Measurements from ENCODE around the gene DLEC1. TPM values are rescaled to one million over a fixed set of nuclear protein-coding genes. Genes with fewer than 3 reads are reported as not detected.

Gene DLEC1
- total and polyA plus RNA-seq, 2 donors (not counting 1 experiment from before 2014, with no cell fraction given) = under 0.01 to 0.02 TPM

DNA sequence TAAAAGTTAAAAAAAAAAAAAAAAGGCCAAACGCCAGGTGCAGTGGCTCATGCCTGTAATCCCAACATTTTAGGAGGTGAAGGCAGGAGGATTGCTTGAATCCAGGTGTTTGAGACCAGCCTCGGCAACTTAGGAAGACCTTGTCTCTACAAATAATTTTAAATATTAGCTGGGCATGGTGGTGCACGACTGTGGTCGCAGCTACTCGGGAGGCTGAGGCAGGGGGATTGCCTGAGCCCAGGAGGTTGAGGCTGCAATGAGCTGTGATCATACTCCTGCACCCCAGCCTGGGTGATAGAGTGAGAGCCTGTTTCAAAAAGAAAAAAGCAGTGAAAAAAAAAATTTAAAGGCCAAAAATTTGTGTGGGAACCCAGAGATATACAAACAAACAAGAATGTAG lies 2.7 kb upstream of the DLEC1 start:
- H3K4me1 ChIP-seq (ENCODE audit: control insufficient read depth, extremely low read depth, insufficient read depth, low read length) = peaks cover 2% of the 10 kb centered on the region
- H2AFZ ChIP-seq (ENCODE audit: low read length) = no peak overlapping the region
- H3K9me3 ChIP-seq (ENCODE audit: control insufficient read depth, insufficient read depth, low read depth, low read length) = no peaks in the 10 kb centered on the region
- TF ChIP-seq, protein P1, sequence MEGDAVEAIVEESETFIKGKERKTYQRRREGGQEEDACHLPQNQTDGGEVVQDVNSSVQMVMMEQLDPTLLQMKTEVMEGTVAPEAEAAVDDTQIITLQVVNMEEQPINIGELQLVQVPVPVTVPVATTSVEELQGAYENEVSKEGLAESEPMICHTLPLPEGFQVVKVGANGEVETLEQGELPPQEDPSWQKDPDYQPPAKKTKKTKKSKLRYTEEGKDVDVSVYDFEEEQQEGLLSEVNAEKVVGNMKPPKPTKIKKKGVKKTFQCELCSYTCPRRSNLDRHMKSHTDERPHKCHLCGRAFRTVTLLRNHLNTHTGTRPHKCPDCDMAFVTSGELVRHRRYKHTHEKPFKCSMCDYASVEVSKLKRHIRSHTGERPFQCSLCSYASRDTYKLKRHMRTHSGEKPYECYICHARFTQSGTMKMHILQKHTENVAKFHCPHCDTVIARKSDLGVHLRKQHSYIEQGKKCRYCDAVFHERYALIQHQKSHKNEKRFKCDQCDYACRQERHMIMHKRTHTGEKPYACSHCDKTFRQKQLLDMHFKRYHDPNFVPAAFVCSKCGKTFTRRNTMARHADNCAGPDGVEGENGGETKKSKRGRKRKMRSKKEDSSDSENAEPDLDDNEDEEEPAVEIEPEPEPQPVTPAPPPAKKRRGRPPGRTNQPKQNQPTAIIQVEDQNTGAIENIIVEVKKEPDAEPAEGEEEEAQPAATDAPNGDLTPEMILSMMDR (conservative IDR thresholded peaks at IDR 0.05 in 1 of 2, IDR thresholded peaks at IDR 0.05 in 1 of 2; ENCODE audit: low read depth in 1 of 2, low read length in 2 of 2) = no peak
- TF ChIP-seq EZH2 (IDR thresholded peaks at IDR 0.05; ENCODE audit: low read length, missing control alignments) = no peak
- no peak overlapping the region for H3K27ac ChIP-seq (ENCODE audit: insufficient read depth, low read length)
- H3K9ac ChIP-seq (ENCODE audit: insufficient read depth, low read length) = no peak overlapping the region
- H3K27me3 ChIP-seq (ENCODE audit: control insufficient read depth, insufficient read depth, low read length) = peaks cover 12% of the 10 kb centered on the region
- no peak for DNase-seq (ENCODE audit: low read depth in 2 of 2)
- H3K36me3 ChIP-seq (ENCODE audit: control insufficient read depth, insufficient read depth, low read length) = no peaks in the 10 kb centered on the region
- H3K79me2 ChIP-seq (ENCODE audit: control insufficient read depth, insufficient read depth, low read length) = no peaks in the 10 kb centered on the region
- H3K4me2 ChIP-seq (ENCODE audit: extremely low read depth, insufficient read depth, low read length) = no peak overlapping the region
- H4K20me1 ChIP-seq (ENCODE audit: control insufficient read depth, extremely low read depth, insufficient read depth, low read length) = no peaks in the 10 kb centered on the region
- H3K4me3 ChIP-seq (replicated peaks in 1 of 4; ENCODE audit: control extremely low read depth in 1 of 4, insufficient read depth in 1 of 4, low read depth in 3 of 4, low read length in 4 of 4) = no peak overlapping the region

- H3K36me3 ChIP-seq (ENCODE audit: control insufficient read depth, insufficient read depth, low read length) = no peaks in the 10 kb centered on the region
- no peak for TF ChIP-seq EZH2 (IDR thresholded peaks at IDR 0.05; ENCODE audit: low read length, missing control alignments)
- TF ChIP-seq, protein P1 (conservative IDR thresholded peaks at IDR 0.05 in 1 of 2, IDR thresholded peaks at IDR 0.05 in 1 of 2; ENCODE audit: low read depth in 1 of 2, low read length in 2 of 2) = no peak
- no peak overlapping the region for H3K4me3 ChIP-seq (replicated peaks in 1 of 4; ENCODE audit: control extremely low read depth in 1 of 4, insufficient read depth in 1 of 4, low read depth in 3 of 4, low read length in 4 of 4)
- no peaks in the 10 kb centered on the region for H3K79me2 ChIP-seq (ENCODE audit: control insufficient read depth, insufficient read depth, low read length)
- peaks cover 12% of the 10 kb centered on the region for H3K27me3 ChIP-seq (ENCODE audit: control insufficient read depth, insufficient read depth, low read length)
- H3K4me2 ChIP-seq (ENCODE audit: extremely low read depth, insufficient read depth, low read length) = no peak overlapping the region
- H3K9ac ChIP-seq (ENCODE audit: insufficient read depth, low read length) = no peak overlapping the region
- H2AFZ ChIP-seq (ENCODE audit: low read length) = no peak overlapping the region
- no peaks in the 10 kb centered on the region for H4K20me1 ChIP-seq (ENCODE audit: control insufficient read depth, extremely low read depth, insufficient read depth, low read length)
- peaks cover 2% of the 10 kb centered on the region for H3K4me1 ChIP-seq (ENCODE audit: control insufficient read depth, extremely low read depth, insufficient read depth, low read length)
- DNase-seq (ENCODE audit: low read depth in 2 of 2) = no peak
- H3K9me3 ChIP-seq (ENCODE audit: control insufficient read depth, insufficient read depth, low read depth, low read length) = no peaks in the 10 kb centered on the region
- H3K27ac ChIP-seq (ENCODE audit: insufficient read depth, low read length) = no peak overlapping the region
Observed at GRCh38 chr3:38036906-38037305, 2.1 kb upstream of the DLEC1 start.

- H3K9ac ChIP-seq (ENCODE audit: insufficient read depth, low read length) = no peak overlapping the region
- DNase-seq (ENCODE audit: low read depth in 2 of 2) = peak in 1 of 2 donors; percentile 14
- H3K79me2 ChIP-seq (ENCODE audit: control insufficient read depth, insufficient read depth, low read length) = no peaks in the 10 kb centered on the region
- no peaks in the 10 kb centered on the region for H3K9me3 ChIP-seq (ENCODE audit: control insufficient read depth, insufficient read depth, low read depth, low read length)
- no peak overlapping the region for H3K27ac ChIP-seq (ENCODE audit: insufficient read depth, low read length)
- no peaks in the 10 kb centered on the region for H3K36me3 ChIP-seq (ENCODE audit: control insufficient read depth, insufficient read depth, low read length)
- H3K4me2 ChIP-seq (ENCODE audit: extremely low read depth, insufficient read depth, low read length) = no peak overlapping the region
- no peaks in the 10 kb centered on the region for H4K20me1 ChIP-seq (ENCODE audit: control insufficient read depth, extremely low read depth, insufficient read depth, low read length)
- H3K27me3 ChIP-seq (ENCODE audit: control insufficient read depth, insufficient read depth, low read length) = peaks cover 12% of the 10 kb centered on the region
- TF ChIP-seq, protein P1 (conservative IDR thresholded peaks at IDR 0.05 in 1 of 2, IDR thresholded peaks at IDR 0.05 in 1 of 2; ENCODE audit: low read depth in 1 of 2, low read length in 2 of 2) = no peak
- TF ChIP-seq EZH2 (IDR thresholded peaks at IDR 0.05; ENCODE audit: low read length, missing control alignments) = no peak
- peaks cover 2% of the 10 kb centered on the region for H3K4me1 ChIP-seq (ENCODE audit: control insufficient read depth, extremely low read depth, insufficient read depth, low read length)
- H3K4me3 ChIP-seq (replicated peaks in 1 of 4; ENCODE audit: control extremely low read depth in 1 of 4, insufficient read depth in 1 of 4, low read depth in 3 of 4, low read length in 4 of 4) = no peak overlapping the region
- H2AFZ ChIP-seq (ENCODE audit: low read length) = no peak overlapping the region
Observed at GRCh38 chr3:38038447-38038911, 529 bp upstream of the DLEC1 start.
